ENCODE data around the gene TMEM215.
"Not testable (repeated sequence)": the region's sequence is repeated elsewhere in the genome, so short reads cannot be mapped to it uniquely, and the experiment has no call there.

The TMEM215 gene, protein sequence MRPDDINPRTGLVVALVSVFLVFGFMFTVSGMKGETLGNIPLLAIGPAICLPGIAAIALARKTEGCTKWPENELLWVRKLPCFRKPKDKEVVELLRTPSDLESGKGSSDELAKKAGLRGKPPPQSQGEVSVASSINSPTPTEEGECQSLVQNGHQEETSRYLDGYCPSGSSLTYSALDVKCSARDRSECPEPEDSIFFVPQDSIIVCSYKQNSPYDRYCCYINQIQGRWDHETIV

DNA sequence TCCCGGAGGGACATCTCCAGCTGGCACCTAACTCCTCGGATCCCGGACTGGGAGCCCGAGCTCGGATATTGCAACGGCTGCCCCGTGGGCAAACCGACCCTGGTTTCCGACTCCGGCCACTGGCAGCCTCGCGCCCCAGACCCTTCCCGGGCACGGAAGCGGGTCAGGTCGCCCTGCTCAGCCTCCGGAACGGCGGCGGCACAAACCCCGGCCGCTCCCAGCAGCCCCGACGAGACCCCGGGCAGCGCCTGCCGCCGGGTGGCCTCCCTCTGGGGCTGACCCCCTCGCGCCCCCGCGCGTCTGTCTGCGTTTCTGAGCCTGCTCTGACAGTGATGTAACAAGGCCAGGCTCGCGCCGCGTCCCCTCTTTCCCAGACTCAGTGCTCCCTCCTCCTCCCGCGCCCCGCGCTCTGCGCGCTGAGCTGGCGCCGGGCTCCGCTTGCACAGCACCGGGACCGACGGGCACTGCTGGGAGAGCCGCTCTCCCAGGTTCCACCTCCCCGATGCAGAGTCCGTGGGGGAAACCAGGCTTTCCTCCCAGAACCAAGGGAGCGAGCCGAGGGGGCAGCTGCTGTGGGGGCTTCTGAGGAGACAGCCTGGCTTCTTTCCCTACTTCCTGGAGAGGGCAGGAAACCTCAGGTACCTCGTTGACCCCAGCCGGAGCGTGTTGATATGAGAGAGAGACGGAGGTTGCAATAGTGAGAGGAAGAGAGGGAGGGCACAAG lies at the start of gene TMEM215:
TMEM215 (plus strand) TSS at position 373 of the 724 bp plus-strand sequence. CDS start 644 bp downstream, outside the sequence.
- no peak for DNase-seq

DNA sequence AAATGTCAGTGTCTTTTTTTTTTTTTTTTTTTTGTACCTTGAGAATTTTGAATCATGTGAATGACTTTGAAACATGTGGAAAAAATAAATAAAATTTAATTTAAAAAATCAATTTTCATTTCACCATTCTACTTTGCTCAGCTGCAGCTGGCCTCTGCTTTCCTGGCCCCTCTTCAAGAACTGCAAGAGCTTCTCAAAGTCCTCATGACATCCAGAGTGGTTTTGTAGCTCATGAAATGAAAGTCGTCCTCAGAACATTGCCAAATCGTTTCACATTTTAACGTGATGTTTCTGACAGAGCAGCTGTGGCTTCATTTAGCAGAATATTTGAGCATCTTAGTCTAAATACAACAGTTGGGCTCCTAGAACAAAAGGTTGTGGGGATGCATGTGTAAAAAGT lies 47.9 kb upstream of the TMEM215 start:
- DNase-seq: no peak

DNA sequence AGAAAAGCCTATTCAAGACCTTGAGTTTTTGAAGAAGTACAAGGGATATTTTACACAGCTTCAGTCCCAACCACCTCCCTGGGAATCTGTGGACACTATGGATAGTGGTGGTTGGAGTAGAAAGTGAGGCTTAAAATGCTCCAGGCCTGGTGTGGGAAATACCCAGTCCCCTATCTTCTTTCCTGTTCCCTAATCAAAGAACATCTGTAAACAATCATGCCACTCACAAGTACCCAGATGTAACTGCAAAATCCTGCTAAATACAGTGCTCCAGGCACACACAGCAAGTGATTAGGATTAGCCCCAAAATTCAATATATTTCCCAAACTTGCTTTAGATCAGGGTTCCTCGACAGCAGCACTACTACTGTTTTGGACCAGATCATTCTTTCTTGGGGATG lies 46.0 kb upstream of the TMEM215 start:
- no peak for DNase-seq

DNA sequence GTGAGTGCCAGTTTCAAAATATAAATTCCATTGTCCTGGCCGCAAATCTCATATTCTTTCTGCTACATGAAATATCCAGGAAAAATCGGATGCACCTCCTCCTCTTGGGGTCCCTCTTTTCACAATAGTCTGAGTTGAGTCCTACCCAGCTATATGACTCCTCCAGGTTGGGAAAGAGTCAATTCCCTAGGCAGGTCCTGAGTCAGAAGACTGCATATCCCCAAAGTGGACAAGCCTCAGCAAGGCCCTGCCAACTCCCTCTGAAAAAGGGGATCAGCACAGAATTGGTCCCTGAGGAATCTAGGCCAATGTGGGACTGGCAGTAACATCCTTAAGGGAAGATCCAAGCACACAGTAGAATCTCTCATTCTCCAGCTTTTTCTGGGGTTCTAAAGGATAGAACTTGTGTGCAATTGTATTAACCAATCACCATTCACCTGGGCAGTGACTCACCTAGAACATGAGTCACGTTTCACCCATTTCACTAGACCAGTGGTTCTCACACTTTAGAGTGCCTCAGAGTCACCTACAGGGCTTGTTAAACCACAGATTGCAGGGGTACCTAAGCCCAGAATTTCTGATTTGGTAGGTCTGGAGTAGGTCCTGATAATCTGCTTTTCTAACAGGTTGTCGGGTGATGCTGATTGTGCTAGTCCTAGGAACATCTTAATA lies 44.7 kb upstream of the TMEM215 start:
- DNase-seq: no peak

DNA sequence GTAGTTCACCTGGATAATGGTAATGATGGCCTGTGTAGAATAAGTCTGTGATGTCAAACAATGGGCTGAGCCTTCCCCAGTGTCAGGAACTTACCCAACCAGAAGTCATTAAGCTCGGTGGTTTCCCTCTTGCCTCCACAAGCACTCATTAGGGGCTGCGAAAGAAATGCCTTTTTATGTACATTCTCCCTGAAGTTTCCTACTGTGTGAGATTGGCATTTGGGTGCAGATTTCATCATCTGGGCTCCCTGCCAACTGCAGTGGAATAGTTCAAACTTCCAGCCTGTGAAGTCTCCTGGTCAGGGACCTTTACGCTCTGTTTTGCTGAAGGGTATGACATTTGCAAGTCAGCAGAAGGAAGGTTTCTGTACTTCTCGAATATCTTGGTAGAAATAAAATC lies 41.6 kb upstream of the TMEM215 start:
- no peak for DNase-seq

DNA sequence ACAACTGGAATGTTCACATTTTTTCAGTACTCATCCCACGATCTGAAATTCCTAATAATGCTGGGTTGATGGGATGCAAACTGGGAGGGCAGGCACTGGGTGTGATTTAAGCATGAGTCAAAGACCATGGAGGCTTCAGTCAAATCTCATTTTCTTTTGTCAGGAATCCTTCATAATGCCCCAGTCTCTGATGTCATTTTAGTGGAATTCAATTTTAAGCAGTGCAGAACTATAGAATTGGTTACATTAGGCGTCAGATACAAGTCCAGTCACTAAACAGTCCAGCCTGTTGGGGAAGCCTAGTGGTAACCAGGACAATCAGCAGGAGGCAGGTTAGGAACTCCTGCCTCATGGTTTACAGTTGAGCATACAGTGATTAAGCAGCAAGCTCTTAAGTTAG lies 41.0 kb upstream of the TMEM215 start:
- DNase-seq: no peak

DNA sequence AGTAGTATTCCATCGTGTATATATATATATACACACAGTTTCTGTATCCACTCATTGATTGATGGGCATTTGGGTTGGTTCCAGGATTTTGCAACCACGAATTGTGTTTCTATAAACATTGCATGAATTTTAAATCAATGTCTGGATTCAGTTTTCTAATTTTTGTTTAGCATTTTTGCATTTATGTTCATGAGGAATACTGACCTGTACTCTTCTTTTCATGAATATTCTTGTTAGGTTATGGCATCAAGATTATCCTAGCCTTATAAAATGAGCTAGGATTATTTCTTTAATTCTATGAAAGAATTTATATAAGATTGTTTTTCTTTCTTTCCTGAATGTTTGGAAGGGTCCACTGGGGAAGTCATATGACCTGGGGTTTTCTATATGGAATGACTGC lies 35.3 kb upstream of the TMEM215 start:
- no peak for DNase-seq

DNA sequence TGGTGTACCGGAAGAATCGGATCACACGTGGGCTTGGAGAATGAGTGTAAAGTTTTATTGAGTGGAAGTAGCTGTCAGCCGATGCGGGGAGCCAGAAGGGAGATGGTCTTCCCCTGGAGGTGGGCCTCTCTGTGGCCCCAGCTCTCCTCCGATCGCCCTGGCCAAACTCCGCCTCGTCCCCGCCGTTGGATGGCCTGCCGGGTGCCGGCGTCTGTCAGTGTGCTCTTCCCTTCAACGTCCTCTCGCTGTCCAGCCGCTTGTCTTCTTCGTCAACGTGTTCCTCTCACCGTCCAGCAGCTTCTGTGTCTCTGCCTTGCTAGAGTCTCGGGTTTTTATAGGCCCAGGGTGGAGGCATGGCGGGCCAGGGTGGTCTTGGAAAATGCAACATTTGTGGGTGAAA lies 27.6 kb upstream of the TMEM215 start:
- no peak for DNase-seq

DNA sequence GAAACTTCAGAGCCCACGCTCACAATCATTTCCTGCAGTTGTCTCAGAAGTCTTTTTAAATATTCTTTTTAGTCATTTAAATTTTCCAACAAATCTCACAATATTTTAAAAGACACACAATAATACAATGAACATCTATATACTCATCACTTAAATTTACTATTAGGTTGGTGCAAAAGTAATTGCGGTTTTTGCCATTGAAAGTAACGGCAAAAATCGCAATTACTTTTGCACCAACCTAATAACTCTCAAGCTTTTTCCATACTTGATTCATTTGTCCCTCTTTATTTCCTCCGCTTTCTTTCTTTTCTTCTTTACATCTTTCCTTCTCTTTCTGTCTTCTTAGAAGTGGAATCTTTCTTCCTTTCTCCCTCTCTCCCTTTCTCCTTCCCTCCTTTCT lies 19.2 kb upstream of the TMEM215 start:
- no peak for DNase-seq

DNA sequence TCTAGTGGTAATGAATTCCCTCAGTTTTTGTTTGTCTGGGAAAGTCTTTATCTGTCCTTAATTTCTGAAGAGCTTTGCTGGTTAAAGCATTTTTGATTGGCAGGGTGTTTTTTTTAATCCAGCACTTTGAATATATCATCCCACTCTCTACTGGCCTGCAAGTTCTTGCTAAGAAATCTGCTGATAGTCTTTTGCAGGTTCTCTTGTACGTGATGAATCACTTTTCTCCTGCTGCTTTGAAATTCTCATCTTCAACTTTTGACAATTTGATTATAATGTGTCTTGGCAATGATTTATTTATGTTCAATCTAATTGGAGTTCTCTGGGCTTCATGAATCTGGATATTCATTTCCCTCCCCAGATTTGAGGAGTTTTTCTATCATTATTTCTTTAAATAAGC lies 8.1 kb upstream of the TMEM215 start:
- no peak for DNase-seq

DNA sequence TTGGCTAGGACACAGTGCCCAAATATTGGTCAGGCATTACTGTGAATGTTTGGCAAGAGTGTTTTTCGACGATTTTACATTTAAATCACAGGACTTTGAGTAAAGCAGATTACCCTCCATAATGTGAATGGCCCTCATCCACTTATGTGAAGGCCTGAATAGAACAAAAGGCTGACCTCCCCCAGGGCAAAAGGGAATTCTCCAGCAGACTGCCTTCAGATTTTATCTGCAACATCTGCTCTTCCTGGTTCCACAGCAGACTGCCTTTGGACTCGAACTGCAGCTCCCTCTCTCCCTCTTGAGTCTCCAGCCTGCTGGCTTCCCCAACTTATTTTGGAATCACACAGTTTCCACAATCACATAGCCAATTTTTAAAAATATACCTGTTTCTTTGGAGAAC lies 7.1 kb upstream of the TMEM215 start:
- no peak for DNase-seq

DNA sequence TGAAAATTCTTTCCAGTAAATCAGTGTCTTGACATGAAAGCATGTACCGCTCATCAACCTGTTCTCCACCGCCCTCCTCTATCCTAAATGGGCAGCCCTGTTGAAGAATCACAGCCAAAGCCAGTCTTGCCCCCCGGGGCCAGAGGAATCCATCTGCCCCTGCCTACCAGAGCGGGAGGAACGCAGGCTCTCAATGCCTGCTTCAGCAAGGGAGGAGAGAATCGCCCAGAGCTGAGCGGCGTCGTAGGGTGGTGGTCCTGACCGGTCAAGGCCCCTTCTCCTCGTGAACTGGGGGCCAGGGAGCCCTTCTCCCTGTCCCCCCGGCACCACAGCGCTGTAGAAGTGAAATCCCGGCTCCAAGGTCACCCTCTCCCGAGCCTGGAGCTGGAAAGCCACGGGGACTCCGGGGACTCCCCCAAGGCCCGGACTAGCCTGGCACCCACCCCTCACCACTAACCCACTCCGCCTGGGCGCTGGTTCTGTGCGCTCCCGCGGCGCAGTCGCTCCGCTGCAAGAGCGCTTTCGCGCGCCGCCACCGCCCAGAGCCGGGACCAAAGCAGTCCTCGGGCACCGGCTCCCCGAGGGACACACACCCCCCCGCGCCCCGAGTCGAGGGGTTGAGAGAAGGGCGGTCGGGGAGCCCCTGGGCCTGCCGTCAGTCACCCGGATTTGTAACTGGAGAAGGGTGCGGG lies 718 bp upstream of the TMEM215 start:
- no peak for DNase-seq

DNA sequence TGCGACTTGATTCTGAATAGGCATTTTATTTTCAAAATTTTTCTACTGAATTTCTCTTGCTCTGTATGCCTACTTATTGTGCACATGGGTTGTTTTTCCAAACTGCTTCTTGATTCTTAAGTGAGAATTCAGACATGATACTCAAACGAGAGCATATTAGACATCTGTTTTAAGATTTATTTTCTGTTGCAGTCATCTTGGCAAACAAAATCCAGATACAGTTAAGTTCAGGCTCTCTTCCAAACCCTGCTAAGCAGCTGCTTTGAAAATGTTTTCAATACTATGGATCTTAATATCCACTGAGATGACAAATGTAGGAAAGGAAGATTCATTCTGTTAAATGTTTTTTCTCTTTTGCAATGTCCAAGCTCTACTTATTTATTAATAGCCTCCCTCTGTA lies 4.5 kb downstream of the TMEM215 start:
- DNase-seq: no peak

DNA sequence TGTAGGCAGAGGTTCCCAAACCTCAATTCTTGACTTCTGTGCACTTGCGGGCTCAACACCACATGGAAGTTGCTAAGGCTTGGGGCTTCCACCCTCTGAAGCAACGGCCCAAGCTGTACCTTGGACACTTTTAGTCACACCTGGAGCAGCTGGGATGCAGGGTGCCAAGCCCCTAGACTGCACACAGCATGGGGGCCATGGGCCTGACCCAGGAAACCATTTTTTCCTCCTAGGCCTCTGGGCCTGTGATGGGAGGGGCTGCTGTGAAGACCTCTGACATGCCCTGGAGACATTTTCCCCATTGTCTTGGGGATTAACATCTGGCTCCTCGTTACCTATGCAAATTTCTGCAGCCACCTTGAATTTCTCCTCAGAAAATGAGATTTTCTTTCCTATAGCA lies 12.7 kb downstream of the TMEM215 start:
- not testable (repeated sequence) for DNase-seq

DNA sequence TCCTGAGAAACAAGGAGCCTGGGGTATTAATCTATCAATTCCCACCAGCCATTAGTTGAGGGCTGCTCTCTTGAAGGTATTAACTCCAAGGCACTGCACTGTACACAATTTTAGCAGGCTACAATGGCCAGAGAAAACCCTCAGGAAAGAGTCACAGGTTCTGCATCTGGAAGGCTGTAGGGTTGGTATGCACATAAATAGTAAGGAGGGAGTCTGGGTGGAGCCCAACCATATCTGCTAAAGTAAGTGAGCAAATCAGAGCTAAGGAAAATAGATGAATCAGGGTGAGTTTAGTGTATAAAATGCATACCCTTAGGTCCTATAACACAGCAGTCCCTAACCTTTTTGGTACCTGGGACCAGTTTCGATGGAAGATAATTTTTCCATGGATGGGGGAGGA lies 18.2 kb downstream of the TMEM215 start:
- DNase-seq: no peak

DNA sequence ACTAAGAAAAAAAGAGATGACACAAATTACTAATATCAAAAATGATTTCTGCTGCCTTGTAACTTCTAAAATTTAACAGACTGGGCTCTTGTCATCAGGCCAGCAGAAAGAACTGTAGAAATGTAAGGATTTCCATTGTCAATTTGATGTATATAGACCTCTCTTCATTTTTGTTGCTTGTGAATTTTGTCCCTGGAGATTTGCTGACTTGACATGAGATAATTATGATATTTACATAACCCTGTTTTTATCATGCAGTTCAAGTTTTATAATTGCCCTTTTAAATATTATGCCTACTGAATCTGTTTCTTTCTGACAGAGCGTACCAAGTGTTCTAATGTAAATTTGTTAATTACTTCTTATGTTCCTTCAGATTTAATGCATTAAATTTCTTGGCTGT lies 23.9 kb downstream of the TMEM215 start:
- no peak for DNase-seq

DNA sequence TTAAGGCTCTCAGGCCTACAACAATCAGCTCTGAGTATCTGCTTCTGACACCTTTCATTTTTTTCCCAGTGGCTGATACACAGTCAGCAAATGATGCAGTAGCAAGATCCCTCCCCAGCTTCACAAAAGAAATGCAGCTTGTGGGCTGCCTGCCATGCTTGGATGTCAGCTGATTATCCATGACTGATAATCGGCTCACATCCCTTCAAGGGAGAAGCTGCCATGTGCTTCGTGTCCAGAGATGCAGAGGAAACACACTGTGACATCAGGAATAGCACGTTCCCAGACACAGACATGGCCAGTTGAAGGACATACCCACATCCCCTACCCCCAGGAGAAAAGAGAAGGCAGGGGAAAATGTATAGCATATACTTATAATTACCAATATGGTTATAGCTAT lies 27.9 kb downstream of the TMEM215 start:
- DNase-seq: no peak

DNA sequence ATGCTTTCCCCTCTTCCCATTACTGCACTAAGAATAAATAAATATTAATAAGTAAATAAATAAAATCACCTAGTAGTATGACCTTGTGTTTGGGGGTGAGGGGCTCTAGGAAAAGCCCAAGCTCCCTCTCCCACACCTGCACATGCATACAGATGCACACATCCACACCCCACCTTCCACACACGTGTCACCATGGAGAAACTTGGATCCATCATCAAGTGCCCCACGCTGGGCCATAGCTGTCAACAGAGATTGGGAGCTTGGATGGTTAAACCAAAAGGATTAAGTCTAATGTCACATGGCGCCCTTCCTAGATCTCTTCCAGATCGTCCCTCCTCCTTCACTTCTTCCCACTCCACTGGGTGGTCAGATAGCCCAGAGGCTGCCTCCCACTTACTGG lies 37.0 kb downstream of the TMEM215 start:
- no peak for DNase-seq

DNA sequence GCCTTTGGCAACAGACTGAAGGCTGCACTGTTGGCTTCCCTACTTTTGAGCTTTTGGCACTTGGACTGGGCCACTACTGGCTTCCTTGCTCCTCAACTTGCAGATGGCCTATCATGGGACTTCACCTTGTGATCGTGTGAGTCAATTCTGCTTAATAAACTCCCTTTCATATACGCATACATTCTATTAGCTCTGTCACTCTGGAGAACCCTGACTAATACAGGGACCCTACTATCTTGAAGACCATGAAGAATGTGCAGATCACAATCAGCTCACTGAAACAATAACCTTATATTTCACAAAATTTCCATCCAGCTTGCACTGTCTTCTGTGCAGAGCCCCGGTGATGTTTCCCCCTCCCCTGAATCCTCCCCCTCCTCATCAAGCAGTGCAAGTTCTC lies 39.8 kb downstream of the TMEM215 start:
- no peak for DNase-seq

DNA sequence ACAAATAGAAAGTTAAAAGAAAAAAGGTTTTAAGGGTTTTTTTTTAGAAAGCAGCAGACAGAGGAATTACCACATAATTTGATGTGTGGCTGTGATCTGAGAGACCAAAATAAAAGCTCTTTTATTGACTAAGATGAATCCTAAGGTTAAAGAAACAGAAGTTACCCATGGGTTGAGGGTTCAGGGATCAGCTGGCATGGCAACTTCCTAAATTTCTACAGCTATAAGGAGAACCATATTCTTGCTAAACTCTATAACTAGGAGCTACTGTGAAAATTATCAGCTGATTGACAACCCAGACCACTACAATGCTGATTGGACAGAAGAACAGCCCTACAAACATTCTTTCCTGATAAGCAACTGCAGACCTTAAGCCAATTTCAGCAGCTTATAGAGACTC lies 40.2 kb downstream of the TMEM215 start:
- no peak for DNase-seq

DNA sequence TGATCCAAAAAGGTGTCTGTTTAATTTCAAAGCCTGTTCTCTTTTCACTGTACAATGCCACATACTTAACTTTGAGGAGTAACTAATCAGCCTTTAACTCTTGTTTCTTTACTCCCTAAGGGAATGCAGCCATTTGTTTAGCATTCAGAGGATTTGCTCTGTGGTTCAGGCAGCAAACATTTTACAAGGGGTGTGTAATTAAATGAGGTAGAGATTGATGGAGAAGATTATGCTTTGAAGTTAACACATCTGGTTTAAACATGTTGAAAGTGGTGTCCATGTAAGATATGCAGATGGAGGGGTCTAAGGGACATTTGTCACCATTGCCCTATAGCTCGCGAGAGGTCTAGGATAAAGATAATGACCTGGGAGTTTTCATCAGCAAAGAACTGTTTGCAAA lies 41.9 kb downstream of the TMEM215 start:
- DNase-seq: no peak

DNA sequence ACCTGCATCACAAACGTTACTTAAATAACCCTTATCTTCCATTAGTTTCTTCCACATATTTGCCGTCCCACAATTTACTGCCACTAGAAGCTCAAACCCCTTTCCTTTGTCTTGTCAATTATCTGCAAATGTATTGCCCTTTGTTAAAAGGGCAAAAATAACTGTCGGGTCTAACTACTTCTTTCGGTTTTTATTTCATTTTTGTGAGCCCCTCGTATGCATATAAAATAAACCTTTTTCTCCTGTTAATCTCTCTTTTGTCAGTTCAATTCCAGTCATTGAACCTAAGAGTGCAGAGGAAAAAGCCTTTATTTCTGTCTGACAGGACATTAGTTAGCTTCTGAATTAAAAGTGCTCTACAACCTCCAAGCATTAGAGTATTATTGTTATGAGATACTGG lies 45.5 kb downstream of the TMEM215 start:
- no peak for DNase-seq

DNA sequence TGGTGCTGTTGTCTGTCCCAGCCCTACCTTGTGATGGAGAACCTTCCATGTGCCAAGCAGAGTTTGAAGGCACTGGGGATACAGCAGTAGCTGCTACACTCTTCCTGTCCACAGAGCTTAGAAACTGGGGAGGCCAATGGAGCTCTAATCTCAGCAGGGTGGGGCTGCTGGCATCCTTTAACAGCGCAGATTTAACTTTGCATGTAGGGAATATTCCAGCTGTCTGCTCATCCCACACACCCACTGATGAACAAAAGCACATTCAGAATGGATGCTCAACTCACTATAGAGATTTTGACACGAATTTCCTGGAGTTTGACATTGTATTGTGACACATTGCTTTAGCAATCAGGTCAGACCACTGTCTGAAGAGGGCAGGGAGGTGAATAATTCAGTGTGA lies 49.0 kb downstream of the TMEM215 start:
- DNase-seq: no peak
